ENCODE data around the gene TMCC3.
"Not testable (repeated sequence)": the region's sequence is repeated elsewhere in the genome, so short reads cannot be mapped to it uniquely, and the experiment has no call there.

Gene TMCC3

DNA sequence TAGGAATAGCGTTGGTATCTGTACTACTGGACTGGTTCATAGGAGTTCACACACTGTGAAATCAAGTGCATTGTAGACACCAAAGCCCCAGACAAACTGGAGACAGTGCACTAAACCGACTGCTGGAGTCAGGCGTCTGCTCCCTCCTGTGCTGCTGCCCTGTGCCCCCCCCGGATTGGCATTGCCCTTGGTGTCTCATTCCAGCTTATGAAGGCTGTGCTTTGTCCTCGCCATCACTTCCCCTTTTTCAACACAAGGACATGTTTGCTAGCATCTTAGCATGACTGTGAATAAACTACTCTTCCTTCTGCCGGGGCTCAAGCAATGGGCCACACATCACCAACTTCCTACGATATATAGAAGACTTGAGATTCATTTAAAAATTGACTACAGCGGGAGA is 84.0 kb downstream of the TMCC3 start:
- no peak for DNase-seq (ENCODE audit: low spot score)

DNA sequence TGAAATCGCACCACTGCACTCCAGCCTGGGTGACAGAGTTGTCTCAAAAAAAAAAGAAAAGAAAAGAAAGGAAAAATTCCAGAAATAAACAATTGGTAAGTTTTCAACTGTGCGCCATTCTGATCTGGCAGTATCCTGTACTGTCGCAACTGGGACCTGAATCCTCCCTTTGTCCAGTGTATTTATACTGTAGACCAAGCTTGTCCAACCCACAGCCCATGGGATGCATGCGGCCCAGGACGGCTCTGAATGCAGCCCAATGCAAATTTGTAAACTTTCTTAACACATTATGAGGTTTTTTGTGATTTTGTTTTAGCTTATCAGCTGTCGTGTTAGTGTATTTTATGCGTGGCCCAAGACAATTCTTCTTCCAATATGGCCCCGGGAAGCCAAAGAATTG is 84.7 kb downstream of the TMCC3 start:
- no peak for DNase-seq (ENCODE audit: low spot score)

DNA sequence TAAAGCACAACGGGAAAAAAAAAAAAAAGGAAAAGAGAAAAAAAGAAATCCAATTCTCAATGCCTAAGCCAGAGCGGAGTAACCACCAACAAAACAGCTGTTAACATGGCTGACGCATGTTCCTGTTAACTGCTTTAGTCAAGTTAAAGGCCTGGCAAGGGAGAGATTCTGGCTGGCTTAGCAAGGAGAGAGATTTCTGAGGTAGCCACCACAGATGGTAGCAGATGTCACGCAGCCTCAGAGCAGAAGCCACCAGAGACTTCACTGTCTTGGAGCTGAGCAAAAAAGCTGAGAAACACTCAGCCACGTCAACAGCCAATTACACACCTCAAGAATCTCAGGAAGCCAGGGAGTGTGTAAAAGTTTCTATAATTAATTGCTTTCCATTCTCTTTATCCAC is 87.1 kb downstream of the TMCC3 start:
- DNase-seq (ENCODE audit: low spot score): no peak

DNA sequence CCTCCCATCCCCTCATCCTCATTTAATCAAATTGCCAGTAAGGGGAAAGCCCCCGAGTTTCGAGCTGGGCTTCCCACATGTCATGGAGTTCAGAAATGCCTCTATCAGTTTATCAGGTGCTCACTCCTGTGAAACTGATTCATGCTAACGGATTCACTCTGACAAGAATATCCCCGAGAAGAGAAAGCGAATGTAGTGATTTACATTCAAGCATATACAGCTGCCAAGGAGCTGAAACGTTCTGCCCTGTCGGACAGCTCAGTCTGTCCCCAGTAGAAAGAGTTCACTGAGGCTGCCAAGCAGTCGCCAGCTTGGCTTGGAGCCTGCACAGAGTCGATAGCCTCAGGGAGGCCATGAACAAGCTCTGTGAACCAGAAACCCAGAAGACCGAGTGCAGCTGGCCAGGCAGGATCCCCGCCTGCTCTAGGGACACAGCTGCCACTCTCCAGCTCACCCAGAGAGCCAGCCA is 88.4 kb downstream of the TMCC3 start:
- no peak for DNase-seq (ENCODE audit: low spot score)

DNA sequence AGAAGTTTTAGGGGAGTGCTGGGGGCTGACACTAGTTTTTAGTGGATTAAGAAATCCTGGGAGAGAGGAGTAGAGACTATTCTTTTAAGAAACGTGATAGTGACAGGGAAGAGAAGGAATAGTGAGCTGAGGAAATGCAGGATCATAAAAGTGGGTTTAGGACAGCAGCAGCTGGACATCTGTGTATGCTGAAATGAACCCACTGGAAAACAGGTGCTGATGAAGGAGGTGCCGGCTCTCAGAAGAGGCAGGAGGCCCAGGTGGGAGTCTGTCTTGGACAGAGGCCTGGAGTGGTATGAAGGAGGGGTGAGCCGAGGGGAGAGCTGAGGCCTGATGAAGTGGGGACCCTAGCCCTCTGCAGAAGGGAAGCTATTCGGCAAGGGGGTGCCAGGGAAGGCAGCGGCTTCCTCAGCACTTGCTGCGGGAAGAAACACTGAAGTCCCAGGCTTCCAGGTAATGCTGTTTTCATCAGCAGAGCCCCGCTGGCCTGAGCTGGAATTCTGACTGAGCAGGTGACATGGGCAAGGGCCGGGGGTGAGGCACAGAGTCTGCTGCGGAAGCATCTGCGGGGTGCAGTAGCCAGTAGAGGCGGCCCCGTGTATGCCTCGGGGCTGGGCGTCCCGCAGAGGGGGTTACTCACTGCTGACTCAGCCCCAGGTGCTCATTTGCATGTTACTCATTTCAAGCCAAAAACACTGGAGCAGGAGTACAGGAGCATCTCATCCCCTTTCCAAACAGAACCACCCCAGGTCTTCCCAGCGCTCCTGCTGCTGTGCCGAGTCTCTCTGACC is 89.7 kb downstream of the TMCC3 start:
- peak; percentile 94 for DNase-seq (ENCODE audit: low spot score)

DNA sequence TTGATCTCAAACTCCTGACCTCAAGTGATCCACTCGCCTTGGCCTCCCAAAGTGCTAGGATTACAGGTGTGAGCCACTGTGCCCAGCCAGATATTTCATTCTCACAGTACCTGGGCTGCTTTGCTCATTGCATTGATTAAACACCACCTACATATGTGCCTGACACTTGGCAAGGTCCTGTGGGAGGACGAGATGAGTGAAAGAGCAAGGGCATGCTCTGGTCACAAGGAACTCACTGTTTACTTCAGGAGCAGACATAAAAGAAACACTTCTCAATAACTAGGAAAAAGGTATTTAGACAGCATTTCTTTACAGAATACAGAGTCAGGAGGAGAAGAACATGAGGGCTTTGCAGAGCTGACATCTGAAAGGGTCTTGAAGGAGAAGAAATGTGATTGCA is 91.7 kb downstream of the TMCC3 start:
- peak; percentile 29 for DNase-seq (ENCODE audit: low spot score)

DNA sequence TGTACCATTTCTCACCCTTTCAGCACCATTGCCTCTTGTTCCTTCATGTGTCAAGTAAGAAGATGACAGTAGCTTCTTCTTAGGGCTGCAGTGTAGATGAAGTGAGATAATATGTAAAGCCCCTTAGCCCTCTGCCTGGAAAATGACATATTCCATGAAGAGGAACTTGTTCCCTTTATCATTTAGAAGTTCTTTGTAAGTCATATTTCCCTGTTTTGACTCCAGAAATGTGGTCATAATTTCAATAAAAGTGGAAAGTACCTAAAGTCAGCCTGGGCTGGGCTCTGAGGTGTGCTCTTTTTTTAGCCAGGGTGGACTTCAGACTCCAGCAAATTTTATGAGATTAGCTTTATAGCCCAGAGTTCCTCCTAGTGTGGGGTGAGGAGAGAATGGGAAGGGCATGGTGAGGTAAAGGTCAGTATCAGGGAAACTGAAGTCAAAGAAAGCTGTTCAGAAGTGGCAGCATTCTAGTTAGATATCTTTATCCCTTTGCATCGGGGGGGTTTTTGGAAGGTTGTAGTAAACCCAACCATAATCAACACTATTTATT is 92.5 kb downstream of the TMCC3 start:
- DNase-seq (ENCODE audit: low spot score): peak; percentile 89

DNA sequence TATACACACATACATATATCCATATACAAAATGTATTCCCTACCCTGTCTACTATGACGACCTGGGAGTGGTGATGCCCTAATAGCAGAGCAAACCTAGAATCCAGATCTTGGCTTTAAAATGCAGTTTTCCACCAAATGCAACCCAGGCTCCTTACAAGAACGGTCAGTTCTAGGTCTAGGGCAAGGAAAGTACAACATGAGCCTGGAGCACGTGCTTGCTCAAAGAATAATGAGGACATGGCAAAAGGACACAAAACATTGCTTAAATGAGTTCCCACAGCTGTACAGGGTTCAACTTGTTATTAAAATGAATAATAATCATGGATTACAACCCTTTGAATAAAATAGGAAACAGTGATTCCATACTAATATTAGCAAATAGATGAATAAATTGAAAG is 94.7 kb downstream of the TMCC3 start:
- no peak for DNase-seq (ENCODE audit: low spot score)

DNA sequence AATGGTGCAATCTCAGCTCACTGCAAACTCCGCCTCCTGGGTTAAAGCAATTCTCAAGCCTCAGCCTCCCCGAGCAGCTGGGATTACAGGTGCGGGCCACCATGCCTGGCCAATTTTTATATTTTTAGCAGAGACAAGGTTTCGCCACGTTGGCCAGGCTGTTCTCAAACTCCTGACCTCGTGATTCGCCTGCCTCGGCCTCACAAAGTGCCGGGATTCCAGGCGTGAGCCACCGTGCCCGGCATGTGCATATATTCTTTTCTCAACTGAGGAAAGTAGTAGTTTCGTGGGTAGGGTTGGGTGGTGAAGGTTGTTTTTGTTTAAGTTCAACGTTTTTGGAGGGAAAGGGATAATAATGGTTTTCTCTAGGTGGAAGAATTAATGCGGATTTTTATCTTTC is 96.5 kb downstream of the TMCC3 start:
- DNase-seq (ENCODE audit: low spot score): no peak

DNA sequence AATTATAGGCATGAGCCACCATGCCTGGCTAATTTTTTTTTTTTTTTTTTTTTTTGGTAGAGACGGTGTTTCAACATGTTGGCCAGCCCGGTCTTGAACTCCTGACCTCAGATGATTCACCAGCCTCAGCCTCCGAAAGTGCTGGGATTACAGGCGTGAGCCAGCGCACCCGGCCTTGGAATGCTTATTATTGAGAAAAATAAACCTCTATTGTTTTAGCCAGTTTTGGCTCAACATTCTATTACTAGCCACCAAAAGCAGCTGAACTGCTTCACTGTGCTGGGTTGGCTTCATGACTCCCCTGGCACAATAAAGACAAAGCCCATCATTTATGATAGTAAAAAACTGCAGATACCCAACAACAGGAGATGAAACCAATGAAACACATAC is 97.2 kb downstream of the TMCC3 start:
- DNase-seq (ENCODE audit: low spot score): peak; percentile 46

DNA sequence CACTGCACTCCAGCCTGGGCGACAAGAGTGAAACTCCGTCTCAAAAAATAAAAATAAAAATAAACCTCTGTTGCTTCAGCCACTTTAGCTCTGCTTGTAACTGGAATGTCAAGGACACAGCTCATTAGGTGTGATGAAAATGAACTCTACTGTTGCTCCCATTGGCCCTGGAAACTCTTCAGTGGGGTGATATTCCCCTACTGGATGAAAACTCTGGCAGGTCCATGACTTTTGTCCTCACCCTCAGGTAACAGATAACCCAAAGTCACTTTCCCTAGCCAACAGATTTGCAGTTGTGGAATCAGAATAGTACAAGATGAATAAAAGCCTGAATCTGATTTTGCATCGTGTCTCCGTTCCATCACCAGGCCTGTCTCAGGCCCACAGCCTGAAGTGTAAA is 98.5 kb downstream of the TMCC3 start:
- no peak for DNase-seq (ENCODE audit: low spot score)

DNA sequence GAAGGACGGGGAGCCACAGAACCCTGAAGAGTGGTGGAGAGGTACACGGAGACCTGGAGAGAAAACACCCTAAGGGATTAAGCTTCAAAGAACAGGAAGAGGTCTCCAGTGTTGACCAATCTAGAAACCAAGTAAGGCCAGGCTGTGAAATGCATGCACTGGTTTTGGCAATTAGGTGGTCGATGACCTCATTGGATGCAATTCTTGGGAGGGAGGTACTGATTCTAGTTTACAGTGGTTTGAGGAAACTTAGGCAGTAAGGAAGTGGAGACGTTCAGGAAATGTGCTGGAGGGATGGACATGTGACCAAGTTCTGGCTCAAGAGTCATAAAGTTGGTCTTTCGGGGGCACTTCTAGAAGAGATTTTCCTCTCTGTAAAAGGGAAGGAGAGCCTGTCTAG is 99.4 kb downstream of the TMCC3 start:
- no peak for DNase-seq (ENCODE audit: low spot score)

DNA sequence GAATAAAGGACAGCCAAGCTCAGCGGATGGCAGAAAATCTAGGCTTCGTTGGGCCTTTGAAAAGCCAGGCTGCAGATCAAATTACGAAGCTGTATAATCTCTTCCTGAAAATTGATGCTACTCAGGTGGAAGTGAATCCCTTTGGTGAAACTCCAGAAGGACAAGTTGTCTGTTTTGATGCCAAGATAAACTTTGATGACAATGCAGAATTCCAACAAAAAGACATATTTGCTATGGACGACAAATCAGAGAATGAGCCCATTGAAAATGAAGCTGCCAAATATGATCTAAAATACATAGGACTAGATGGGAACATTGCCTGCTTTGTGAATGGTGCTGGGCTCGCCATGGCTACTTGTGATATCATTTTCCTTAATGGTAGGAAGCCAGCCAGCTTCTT is 101.5 kb downstream of the TMCC3 start:
- DNase-seq (ENCODE audit: low spot score): not testable (repeated sequence)

DNA sequence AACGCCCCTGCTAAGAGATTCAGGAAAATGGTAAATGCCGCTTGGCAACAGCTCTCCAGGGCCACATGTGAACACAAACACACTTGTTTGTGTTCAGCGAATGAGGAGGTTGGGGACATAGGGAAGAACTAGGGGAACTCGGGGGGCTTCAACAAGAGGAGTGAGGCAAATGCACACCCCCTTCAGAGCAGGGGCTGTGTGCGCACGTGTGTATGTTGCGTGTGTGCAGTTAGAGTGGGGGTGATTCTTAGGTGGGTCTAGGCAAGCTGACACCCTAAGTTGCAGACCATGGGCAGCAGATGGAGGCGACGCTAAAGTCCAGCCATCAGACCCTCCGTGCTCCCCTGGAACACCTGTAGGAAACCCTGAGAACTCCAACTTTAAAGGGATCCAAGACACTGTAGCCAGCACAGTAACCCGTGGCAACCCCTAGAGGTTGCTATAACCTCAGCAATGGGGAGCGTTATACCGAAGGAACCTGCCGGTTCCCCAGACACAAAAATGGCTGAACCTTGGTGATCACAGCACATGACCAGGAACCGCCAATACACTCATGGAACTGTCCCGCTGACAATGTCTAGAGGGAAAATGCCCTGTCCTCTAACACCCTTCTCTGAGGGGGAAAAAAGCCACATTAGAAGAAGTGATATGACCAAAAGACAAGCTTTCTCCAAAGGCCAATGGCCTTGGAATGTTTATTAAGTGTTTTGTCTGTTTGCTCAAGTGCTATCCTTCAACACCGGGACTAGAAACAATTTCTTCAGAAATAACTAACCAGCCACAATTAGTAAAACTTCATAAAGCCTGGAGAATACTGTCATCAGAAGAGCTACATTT is 104.2 kb downstream of the TMCC3 start:
- DNase-seq (ENCODE audit: low spot score): peak; percentile 55

DNA sequence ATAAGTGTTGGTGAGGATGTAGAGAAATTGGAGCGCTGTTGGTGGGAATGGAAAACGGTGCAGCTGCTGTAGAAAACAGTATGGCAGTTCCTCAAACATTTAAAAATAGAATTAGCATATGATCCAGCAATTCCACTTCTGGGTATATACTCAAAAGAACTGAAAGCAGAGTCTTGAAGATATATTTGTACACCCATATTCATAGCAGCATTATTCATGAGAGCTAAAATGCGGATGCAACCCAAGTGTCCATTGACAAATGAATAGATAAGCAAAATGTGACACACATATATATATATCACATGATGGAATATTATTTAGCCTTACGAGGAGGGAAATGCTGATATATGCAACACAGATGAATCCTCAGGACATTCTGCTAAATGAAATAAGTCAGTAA is 106.0 kb downstream of the TMCC3 start:
- no peak for DNase-seq (ENCODE audit: low spot score)

DNA sequence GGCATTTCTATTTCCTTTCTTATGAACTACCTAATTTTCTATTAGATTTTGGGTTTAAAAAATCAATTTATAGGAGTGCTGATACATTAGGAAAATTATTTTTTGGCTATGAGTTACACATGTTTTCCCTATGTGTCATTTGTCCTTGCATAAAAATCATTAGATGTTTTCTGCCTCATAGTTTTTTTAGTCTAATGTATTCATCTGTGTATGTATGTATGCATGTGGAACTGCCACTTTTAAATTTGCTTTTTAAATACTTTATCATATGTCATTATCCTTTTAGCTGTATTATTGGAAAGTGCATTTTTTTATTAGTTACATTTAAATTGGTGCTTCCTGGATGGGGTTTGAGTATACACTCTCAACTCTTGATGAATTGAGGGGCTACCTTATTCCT is 112.0 kb downstream of the TMCC3 start:
- DNase-seq (ENCODE audit: low spot score): no peak

DNA sequence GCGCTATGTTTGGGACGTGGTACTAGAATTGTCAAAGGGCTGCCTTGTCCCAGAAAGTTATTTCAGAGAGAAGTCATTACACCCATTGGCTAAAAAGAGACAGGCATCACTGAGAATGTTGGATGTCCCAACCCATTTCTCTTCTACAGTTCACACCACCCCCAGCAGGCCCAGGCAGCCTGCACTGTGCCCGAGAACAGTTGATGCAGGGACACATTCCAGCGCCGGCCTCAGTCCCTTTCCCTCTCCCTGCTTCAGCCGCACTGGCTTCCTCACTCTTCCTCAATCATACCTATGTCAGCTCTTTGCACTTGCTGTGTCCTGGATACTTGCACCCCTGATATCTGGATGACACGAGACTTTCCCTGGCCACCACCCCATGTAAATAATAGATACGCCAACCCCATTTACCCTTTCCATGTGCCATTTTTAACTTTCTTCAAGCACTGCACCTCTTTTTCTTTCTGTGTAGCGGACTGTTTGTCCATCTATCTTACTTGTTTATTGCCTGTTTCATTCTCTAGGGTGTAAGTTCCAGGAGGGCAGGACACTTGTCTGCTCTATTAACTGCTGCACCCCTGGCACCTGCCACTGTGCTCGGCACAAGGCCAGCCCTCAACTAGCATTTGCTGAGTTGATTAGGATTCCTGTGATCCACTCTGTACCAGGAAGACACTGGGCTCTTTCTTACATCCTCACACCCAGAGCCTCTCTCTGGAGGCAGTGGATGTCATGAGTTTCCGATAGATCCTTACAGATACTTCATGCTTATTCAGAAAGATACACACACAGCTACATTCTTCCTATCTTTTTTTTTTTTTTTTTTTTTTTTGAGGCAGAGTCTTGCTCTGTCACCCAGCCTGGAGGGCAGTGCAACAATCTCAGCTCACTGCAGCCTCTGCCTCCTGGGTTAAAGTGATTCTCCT is 114.1 kb downstream of the TMCC3 start:
- no peak for DNase-seq (ENCODE audit: low spot score)

DNA sequence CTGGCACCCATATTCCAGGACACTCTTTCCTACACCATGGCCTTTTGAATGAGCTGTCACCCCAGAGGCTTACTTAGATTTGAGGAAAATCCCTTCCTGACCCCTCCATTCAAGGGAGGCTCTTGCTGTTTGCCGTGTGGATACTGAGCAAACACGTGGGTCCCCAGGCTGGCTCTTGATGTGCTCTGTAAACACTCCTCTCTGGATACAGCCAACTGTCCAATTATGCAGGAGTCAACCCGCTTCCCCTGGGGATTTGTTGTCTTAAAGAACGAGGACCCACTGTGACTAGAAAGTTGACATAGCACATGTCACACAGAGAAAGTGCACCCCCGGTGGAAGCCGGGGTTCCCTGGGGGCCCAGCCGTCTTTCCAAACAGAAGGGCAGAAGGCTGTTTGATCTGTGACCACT is 114.8 kb downstream of the TMCC3 start:
- DNase-seq (ENCODE audit: low spot score): no peak

DNA sequence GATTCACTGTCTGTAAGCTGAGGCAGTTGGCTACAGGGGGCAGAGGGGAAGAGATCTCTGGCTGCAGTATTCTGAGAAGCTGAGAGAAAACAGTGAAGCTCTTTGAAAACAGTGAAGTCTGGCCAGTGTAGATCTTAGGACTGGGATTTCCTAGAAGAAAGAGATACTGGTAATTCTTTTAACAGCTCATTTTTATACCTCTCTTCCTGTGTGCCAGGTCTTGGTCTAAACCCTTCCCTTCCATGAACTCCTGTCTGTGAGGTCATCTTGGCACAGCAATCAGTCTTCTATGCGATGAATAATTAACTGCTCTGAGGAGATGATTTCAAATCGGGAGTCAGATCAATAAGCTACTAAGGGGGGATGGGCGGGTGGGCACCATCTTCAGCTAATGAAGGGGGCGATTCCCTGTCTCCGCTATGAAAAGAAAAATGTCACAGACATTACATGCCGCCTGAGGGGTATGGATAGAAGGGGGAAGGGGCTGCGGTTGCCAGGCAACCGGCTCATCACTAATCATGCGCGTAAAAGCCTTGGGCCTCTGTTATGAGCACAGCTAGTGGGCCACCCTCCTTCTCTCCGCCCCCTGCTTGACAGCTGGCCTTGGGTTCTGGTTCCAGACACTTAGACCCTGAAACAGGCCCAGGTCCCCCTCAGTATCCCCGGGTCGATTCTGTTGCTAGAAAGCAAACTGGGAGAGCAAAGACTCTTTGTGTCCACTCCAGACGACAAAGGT is 115.4 kb downstream of the TMCC3 start:
- no peak for DNase-seq (ENCODE audit: low spot score)

DNA sequence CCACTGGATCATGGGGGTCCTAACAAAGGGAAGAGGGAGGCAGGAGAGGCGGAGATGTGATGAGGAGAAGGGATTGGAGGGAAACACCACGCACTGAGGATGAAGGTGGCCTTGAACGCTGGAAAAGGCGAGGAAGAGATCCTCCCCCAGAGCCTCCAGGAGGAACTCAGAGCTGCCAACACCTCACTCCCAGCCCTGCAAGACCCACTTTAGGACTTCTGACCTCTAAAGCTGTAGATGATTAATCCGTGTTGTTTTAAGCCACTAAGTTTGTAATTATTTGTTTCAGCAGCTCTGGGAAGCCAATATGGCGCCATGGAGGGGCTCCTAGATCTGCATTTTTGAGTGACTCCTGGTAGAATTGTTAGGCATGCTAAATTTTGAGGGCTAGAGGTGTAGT is 116.1 kb downstream of the TMCC3 start:
- DNase-seq (ENCODE audit: low spot score): no peak
